ENCODE measurements around the gene PRMT3.

The PRMT3 gene

DNA sequence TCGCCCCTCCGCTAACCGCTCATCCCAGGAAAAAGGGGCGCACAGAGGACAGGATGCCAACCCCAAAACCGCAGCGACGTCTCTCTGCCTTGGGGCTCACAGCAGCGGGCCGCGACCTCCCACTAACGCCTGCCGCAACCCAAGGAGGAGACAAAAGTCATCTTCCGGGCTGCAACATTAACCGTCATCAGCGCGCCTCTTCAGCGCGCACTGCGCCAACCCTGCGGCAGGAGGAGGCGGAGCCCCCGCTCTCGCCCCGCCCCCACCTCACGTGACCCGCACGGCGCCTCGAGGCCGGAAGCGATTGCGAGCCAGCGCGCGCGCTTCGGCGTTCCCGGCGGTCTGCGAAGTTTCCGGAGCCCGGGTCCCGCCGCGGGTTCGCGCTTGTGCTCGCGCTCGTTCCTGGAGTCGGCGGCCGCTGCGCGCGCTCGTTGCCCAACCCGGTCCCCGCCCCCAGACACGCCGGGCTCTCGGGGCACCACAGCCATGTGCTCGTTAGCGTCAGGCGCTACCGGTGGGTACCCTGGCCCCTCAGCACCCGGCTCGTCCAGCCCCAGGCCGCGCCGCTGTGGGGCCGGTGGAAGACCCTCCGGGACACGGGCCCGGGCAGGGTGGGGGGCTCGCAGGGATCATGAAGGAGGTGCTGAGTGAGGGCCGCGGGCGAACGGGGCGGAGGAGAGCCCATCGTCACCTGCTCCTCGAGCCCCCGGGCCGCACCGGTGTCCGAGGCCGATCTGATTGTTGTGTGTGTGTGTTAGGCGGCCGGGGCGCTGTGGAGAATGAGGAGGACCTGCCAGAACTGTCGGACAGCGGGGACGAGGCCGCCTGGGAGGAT, at the start of gene PRMT3:
Gene PRMT3, plus strand, starts transcription at position 456 of the 835 bp plus-strand sequence. Its CDS starts 31 bp downstream, at position 487.
- DNase-seq (ENCODE audit: low spot score) (peak; percentile 92), ATAC-seq (ENCODE audit: low read depth) (peak; percentile 78)
- peak within 1 kb of the TSS; percentile 64 for H3K27ac ChIP-seq (ENCODE audit: poor library complexity, severe bottlenecking)
- H3K36me3 ChIP-seq (ENCODE audit: low read depth), result peaks cover 22% of the 10 kb centered on the region
- H3K9me3 ChIP-seq (ENCODE audit: severe bottlenecking), result no peaks in the 10 kb centered on the region
- H3K4me1 ChIP-seq (ENCODE audit: insufficient read depth, poor library complexity, severe bottlenecking), result peaks cover 4% of the 10 kb centered on the region
- no peaks in the 10 kb centered on the region for H3K27me3 ChIP-seq (ENCODE audit: insufficient read depth, poor library complexity, severe bottlenecking)
- peak within 1 kb of the TSS; percentile 62 for H3K4me3 ChIP-seq (ENCODE audit: severe bottlenecking)
- TF ChIP-seq, protein P1, sequence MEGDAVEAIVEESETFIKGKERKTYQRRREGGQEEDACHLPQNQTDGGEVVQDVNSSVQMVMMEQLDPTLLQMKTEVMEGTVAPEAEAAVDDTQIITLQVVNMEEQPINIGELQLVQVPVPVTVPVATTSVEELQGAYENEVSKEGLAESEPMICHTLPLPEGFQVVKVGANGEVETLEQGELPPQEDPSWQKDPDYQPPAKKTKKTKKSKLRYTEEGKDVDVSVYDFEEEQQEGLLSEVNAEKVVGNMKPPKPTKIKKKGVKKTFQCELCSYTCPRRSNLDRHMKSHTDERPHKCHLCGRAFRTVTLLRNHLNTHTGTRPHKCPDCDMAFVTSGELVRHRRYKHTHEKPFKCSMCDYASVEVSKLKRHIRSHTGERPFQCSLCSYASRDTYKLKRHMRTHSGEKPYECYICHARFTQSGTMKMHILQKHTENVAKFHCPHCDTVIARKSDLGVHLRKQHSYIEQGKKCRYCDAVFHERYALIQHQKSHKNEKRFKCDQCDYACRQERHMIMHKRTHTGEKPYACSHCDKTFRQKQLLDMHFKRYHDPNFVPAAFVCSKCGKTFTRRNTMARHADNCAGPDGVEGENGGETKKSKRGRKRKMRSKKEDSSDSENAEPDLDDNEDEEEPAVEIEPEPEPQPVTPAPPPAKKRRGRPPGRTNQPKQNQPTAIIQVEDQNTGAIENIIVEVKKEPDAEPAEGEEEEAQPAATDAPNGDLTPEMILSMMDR (IDR thresholded peaks at IDR 0.05; ENCODE audit: poor library complexity, severe bottlenecking), result peak; percentile 81

DNA sequence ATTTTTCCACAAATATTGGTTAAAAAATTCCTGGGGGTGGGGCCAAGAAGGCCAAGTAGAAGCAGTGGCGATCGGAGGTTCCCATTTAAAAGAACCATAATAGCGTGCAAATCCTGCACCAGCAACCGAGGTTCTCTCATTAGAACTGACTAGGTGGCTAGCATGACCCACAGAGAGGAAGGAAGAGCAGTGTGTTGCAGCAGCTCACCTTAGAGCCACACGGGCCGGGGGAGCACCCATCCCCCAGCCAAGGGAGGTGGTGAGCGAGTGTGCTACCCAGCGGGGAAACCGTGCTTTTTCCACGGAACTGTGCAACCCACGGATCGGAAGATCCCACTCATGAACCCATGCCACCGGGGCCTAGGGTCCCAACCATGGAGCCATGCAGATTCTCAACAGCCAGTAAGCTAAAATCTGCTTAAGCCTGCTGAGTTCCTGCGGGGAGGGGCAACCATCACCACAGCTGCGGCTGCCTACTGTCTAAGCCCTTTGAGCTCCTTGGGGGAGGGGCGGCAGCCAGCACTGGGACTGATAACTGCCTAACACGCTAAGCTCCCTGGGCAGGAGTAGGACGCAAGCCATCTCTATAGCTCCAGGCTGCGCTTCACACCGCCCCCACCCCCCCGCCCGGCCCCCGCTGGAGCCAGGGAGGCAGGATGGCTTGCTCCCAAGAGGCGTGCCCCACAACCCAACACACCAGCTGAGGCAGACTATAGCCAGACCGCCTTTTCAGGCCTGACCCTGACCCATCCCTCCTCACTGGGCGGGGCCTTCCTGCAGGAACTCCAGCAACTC, 45.0 kb upstream of the PRMT3 start:
- no peak for ATAC-seq (ENCODE audit: low read depth)
- no peak overlapping the region for H3K4me3 ChIP-seq (ENCODE audit: severe bottlenecking)
- H3K4me1 ChIP-seq (ENCODE audit: insufficient read depth, poor library complexity, severe bottlenecking), result no peaks in the 10 kb centered on the region
- no peaks in the 10 kb centered on the region for H3K9me3 ChIP-seq (ENCODE audit: severe bottlenecking)
- DNase-seq (ENCODE audit: low spot score), result no peak
- no peaks in the 10 kb centered on the region for H3K36me3 ChIP-seq (ENCODE audit: low read depth)
- no peak overlapping the region for H3K27ac ChIP-seq (ENCODE audit: poor library complexity, severe bottlenecking)
- peaks cover 36% of the 10 kb centered on the region for H3K27me3 ChIP-seq (ENCODE audit: insufficient read depth, poor library complexity, severe bottlenecking)
- TF ChIP-seq, protein P1 (IDR thresholded peaks at IDR 0.05; ENCODE audit: poor library complexity, severe bottlenecking), result no peak

GRCh38 chr11:20351136-20351535, 36.4 kb upstream of the PRMT3 start:
- DNase-seq (ENCODE audit: low spot score) (no peak), ATAC-seq (ENCODE audit: low read depth) (peak; percentile 65; the same call in 2 of the 3 replicates)
- Histone ChIP-seq H3K27me3 (ENCODE audit: insufficient read depth, poor library complexity, severe bottlenecking) (peaks cover 9% of the 10 kb centered on the region), H3K4me3 (ENCODE audit: severe bottlenecking) (no peak overlapping the region), H3K9me3 (ENCODE audit: severe bottlenecking) (no peaks in the 10 kb centered on the region), H3K27ac (ENCODE audit: poor library complexity, severe bottlenecking) (no peak overlapping the region), H3K36me3 (ENCODE audit: low read depth) (no peaks in the 10 kb centered on the region), H3K4me1 (ENCODE audit: insufficient read depth, poor library complexity, severe bottlenecking) (no peaks in the 10 kb centered on the region)
- TF ChIP-seq, protein P1 (IDR thresholded peaks at IDR 0.05; ENCODE audit: poor library complexity, severe bottlenecking), result no peak

GRCh38 chr11:20351751-20352262, 35.7 kb upstream of the PRMT3 start:
- Histone ChIP-seq H3K27me3 (ENCODE audit: insufficient read depth, poor library complexity, severe bottlenecking) (peaks cover 4% of the 10 kb centered on the region), H3K27ac (ENCODE audit: poor library complexity, severe bottlenecking) (no peak overlapping the region), H3K4me1 (ENCODE audit: insufficient read depth, poor library complexity, severe bottlenecking) (no peaks in the 10 kb centered on the region), H3K4me3 (ENCODE audit: severe bottlenecking) (no peak overlapping the region), H3K9me3 (ENCODE audit: severe bottlenecking) (no peaks in the 10 kb centered on the region), H3K36me3 (ENCODE audit: low read depth) (no peaks in the 10 kb centered on the region)
- TF ChIP-seq, protein P1 (IDR thresholded peaks at IDR 0.05; ENCODE audit: poor library complexity, severe bottlenecking), result no peak
- DNase-seq (ENCODE audit: low spot score), result no peak
- ATAC-seq (ENCODE audit: low read depth), result 0 out of 3 replicates have a peak, but pooled peaks have one; percentile 35

Measured in RWPE2 (cell line).